Jurkat, Clone E6-1 (cell line): ENCODE results near the gene LSS.
"Not testable (repeated sequence)": the region's sequence is repeated elsewhere in the genome, so short reads cannot be mapped to it uniquely, and the experiment has no call there.

Experiments
- DNase-seq: peaks from one replicate; pipeline ENCODE4 v3.0.0-alpha.2; 2011; ENCODE audit warnings: low read depth, low spot score
- H3K4me3 ChIP-seq: 2 replicates; pipeline ENCODE4 v1.5.1; 2011; ENCODE audit warnings: mild to moderate bottlenecking, low read length, control low read depth, moderate library complexity

Gene LSS

GRCh38 chr21:46191686-46192575 is 36.6 kb downstream of the LSS start:
- H3K4me3 ChIP-seq: no peak overlapping the region
- DNase-seq: no peak

- no peak for DNase-seq
- H3K4me3 ChIP-seq: no peak overlapping the region
These were observed 37.3 kb downstream of the LSS start for GRCh38 chr21:46191257-46191685.

- H3K4me3 ChIP-seq: no peak overlapping the region
- DNase-seq: no peak
These were observed 38.0 kb downstream of the LSS start for GRCh38 chr21:46190491-46191131.

GRCh38 chr21:46189959-46190490 is 38.5 kb downstream of the LSS start:
- no peak for DNase-seq
- no peak overlapping the region for H3K4me3 ChIP-seq

GRCh38 chr21:46189213-46189958 is 39.2 kb downstream of the LSS start:
- no peak for DNase-seq
- H3K4me3 ChIP-seq: no peak overlapping the region

- no peak overlapping the region for H3K4me3 ChIP-seq
- DNase-seq: no peak
These were observed 40.1 kb downstream of the LSS start for GRCh38 chr21:46188226-46189212.

GRCh38 chr21:46187814-46188213 is 40.8 kb downstream of the LSS start:
- DNase-seq: no peak
- no peak overlapping the region for H3K4me3 ChIP-seq

GRCh38 chr21:46187261-46187660 is 41.3 kb downstream of the LSS start:
- DNase-seq: no peak
- H3K4me3 ChIP-seq: no peak overlapping the region

GRCh38 chr21:46185716-46186115 is 42.9 kb downstream of the LSS start:
- DNase-seq: no peak
- H3K4me3 ChIP-seq: no peak overlapping the region

GRCh38 chr21:46184625-46185555 is 43.7 kb downstream of the LSS start:
- DNase-seq: peak; percentile 87
- H3K4me3 ChIP-seq: peak overlapping the region; percentile 93

- DNase-seq: peak; percentile 48
These were observed 44.5 kb downstream of the LSS start, which contains the start of gene SPATC1L for GRCh38 chr21:46183910-46184624. Gene SPATC1L, minus strand, starts transcription at chr21:46184459. Its CDS starts 1,643 bp downstream, at chr21:46182816.

GRCh38 chr21:46183337-46183909 is 45.2 kb downstream of the LSS start:
- DNase-seq: not testable (repeated sequence)
- peak overlapping the region; percentile 93 for H3K4me3 ChIP-seq

More at GRCh38 chr21:46183910-46184624, 44.5 kb downstream of the LSS start, which contains the start of gene SPATC1L:
- H3K4me3 ChIP-seq: peak within 1 kb of the TSS; percentile 93

GRCh38 chr21:46182548-46183336 is 45.8 kb downstream of the LSS start:
- peak overlapping the region; percentile 7; the same call in 1 of the 2 replicates for H3K4me3 ChIP-seq

GRCh38 chr21:46181953-46182547 is 46.5 kb downstream of the LSS start:
- DNase-seq: no peak
- H3K4me3 ChIP-seq: no peak overlapping the region

More at GRCh38 chr21:46182548-46183336, 45.8 kb downstream of the LSS start:
- DNase-seq: no peak

- DNase-seq: no peak
- no peak overlapping the region for H3K4me3 ChIP-seq
These were observed 47.1 kb downstream of the LSS start for GRCh38 chr21:46181436-46181835.
